HG03457 (cell line): ENCODE data around the gene AHCYL2.
"Not testable (repeated sequence)": the region's sequence is repeated elsewhere in the genome, so short reads cannot be mapped to it uniquely, and the experiment has no call there.

Experiments used
- ATAC-seq: cut with Tn5 transposase; IDR thresholded peaks from one replicate; pipeline ENCODE4 v1.9.1; 2021; ENCODE audit warnings: moderate number of reproducible peaks; ENCODE audit not compliant: unreplicated experiment

AHCYL2 gene

GRCh38 chr7:129446925-129447324 is 222.1 kb downstream of the AHCYL2 start:
- not testable (repeated sequence) for ATAC-seq

GRCh38 chr7:129447445-129447844 is 222.6 kb downstream of the AHCYL2 start:
- not testable (repeated sequence) for ATAC-seq

GRCh38 chr7:129448608-129449007 is 223.8 kb downstream of the AHCYL2 start:
- not testable (repeated sequence) for ATAC-seq

GRCh38 chr7:129450295-129450694 is 225.5 kb downstream of the AHCYL2 start:
- ATAC-seq, result no peak

- no peak for ATAC-seq
Measured at GRCh38 chr7:129452589-129453231, 227.9 kb downstream of the AHCYL2 start.

GRCh38 chr7:129453510-129454248 is 228.8 kb downstream of the AHCYL2 start:
- no peak for ATAC-seq

GRCh38 chr7:129454249-129454551 is 229.4 kb downstream of the AHCYL2 start:
- ATAC-seq, result no peak

- ATAC-seq, result no peak
Measured at GRCh38 chr7:129456421-129456820, 231.6 kb downstream of the AHCYL2 start.

- ATAC-seq, result no peak
Measured at GRCh38 chr7:129457101-129457500, 232.3 kb downstream of the AHCYL2 start.

GRCh38 chr7:129458171-129458570 is 233.3 kb downstream of the AHCYL2 start:
- no peak for ATAC-seq

GRCh38 chr7:129461809-129462208 is 237.0 kb downstream of the AHCYL2 start:
- ATAC-seq, result no peak

GRCh38 chr7:129462420-129462819 is 237.6 kb downstream of the AHCYL2 start:
- no peak for ATAC-seq

GRCh38 chr7:129464194-129464593 is 239.4 kb downstream of the AHCYL2 start:
- ATAC-seq, result no peak

GRCh38 chr7:129465080-129465479 is 240.2 kb downstream of the AHCYL2 start:
- no peak for ATAC-seq

GRCh38 chr7:129466796-129467195 is 242.0 kb downstream of the AHCYL2 start:
- no peak for ATAC-seq

- ATAC-seq, result no peak
Measured at GRCh38 chr7:129468087-129468486, 243.3 kb downstream of the AHCYL2 start.

- ATAC-seq, result no peak
Measured at GRCh38 chr7:129468547-129468946, 243.7 kb downstream of the AHCYL2 start.

GRCh38 chr7:129469930-129470329 is 245.1 kb downstream of the AHCYL2 start:
- ATAC-seq, result no peak

GRCh38 chr7:129470411-129470810 is 245.6 kb downstream of the AHCYL2 start:
- no peak for ATAC-seq

- ATAC-seq, result no peak
Measured at GRCh38 chr7:129471402-129471827, 246.6 kb downstream of the AHCYL2 start.

- not testable (repeated sequence) for ATAC-seq
Measured at GRCh38 chr7:129475931-129476330, 251.1 kb downstream of the AHCYL2 start.

GRCh38 chr7:129476398-129476797 is 251.6 kb downstream of the AHCYL2 start:
- not testable (repeated sequence) for ATAC-seq
